H9 (cell line): ENCODE data around the gene TTC39B. TPM values are rescaled to one million over a fixed set of nuclear protein-coding genes. Genes with fewer than 3 reads are reported as not detected.

Source experiments
- DNase-seq: peaks from one replicate; pipeline ENCODE4 v3.0.0-alpha.2; 2017
- H2AFZ ChIP-seq: one replicate; pipeline ENCODE4 v1.6.1; 2013; ENCODE audit warnings: mild to moderate bottlenecking, low read length, control low read depth, moderate library complexity
- H2AK5ac ChIP-seq: 2 replicates; pipeline ENCODE4 v1.6.1; 2013; ENCODE audit warnings: low read length, control low read depth, mixed read lengths; ENCODE audit not compliant: insufficient read length
- H2BK120ac ChIP-seq: one replicate; pipeline ENCODE4 v1.6.1; 2013; ENCODE audit warnings: low read depth, mild to moderate bottlenecking, low read length, control low read depth, inconsistent platforms; ENCODE audit not compliant: poor library complexity, severe bottlenecking
- H2BK12ac ChIP-seq: 2 replicates; pipeline ENCODE4 v1.6.1; 2013; ENCODE audit warnings: low read length, control low read depth, mixed read lengths, low read depth; ENCODE audit not compliant: insufficient read length
- H2BK15ac ChIP-seq: 2 replicates; pipeline ENCODE4 v1.6.1; 2013; ENCODE audit warnings: low read depth, low read length, control low read depth
- H2BK20ac ChIP-seq: one replicate; pipeline ENCODE4 v1.6.1; 2013; ENCODE audit warnings: low read depth, mild to moderate bottlenecking, low read length, control low read depth, inconsistent platforms; ENCODE audit not compliant: poor library complexity, severe bottlenecking
- H2BK5ac ChIP-seq: 2 replicates; pipeline ENCODE4 v1.6.1; 2013; ENCODE audit warnings: low read length, control low read depth, mixed read lengths; ENCODE audit not compliant: insufficient read length
- H3K14ac ChIP-seq: 2 replicates; pipeline ENCODE4 v1.6.1; 2013; ENCODE audit warnings: low read length, control low read depth; ENCODE audit not compliant: insufficient read depth
- H3K18ac ChIP-seq: 2 replicates; pipeline ENCODE4 v1.6.1; 2013; ENCODE audit warnings: low read depth, mild to moderate bottlenecking, mixed read lengths, low read length, control low read depth; ENCODE audit not compliant: insufficient read length
- H3K23ac ChIP-seq: 2 replicates; pipeline ENCODE4 v1.6.1; 2013; ENCODE audit warnings: low read length, control low read depth, mixed read lengths, low read depth; ENCODE audit not compliant: insufficient read length
- H3K23me2 ChIP-seq: 2 replicates; pipeline ENCODE4 v1.6.1; 2013; ENCODE audit warnings: low read depth, mild to moderate bottlenecking, mixed read lengths, low read length, control low read depth; ENCODE audit not compliant: insufficient read length, poor library complexity, severe bottlenecking
- H3K27ac ChIP-seq: 2 replicates; pipeline ENCODE4 v1.5.1; 2013; ENCODE audit warnings: low read length, control low read depth, mixed read lengths, low read depth; ENCODE audit not compliant: insufficient read length
- H3K27me3 ChIP-seq: 2 replicates; pipeline ENCODE4 v1.6.1; 2013; ENCODE audit warnings: low read length, control low read depth, inconsistent platforms; ENCODE audit not compliant: insufficient read depth
- H3K4ac ChIP-seq: 2 replicates; pipeline ENCODE4 v1.6.1; 2013; ENCODE audit warnings: low read depth, mild to moderate bottlenecking, control low read depth, inconsistent platforms, low read length, moderate library complexity
- H3K4me1 ChIP-seq: 2 replicates; pipeline ENCODE4 v1.6.1; 2013; ENCODE audit warnings: low read length, control low read depth, inconsistent platforms; ENCODE audit not compliant: insufficient read depth
- H3K4me2 ChIP-seq: 2 replicates; pipeline ENCODE4 v1.6.1; 2013; ENCODE audit warnings: low read length, control low read depth, mixed read lengths; ENCODE audit not compliant: insufficient read length, insufficient read depth
- H3K56ac ChIP-seq: 2 replicates; pipeline ENCODE4 v1.6.1; 2013; ENCODE audit warnings: low read depth, mild to moderate bottlenecking, mixed read lengths, low read length, control low read depth; ENCODE audit not compliant: insufficient read length
- H3K79me1 ChIP-seq: 2 replicates; pipeline ENCODE4 v1.6.1; 2013; ENCODE audit warnings: low read depth, mild to moderate bottlenecking, moderate library complexity, low read length, control low read depth, inconsistent platforms; ENCODE audit not compliant: insufficient read depth, poor library complexity, severe bottlenecking
- H3K79me2 ChIP-seq: 2 replicates; pipeline ENCODE4 v1.6.1; 2013; ENCODE audit warnings: low read length, control low read depth, inconsistent platforms; ENCODE audit not compliant: insufficient read depth
- H3K9ac ChIP-seq: 2 replicates; pipeline ENCODE4 v1.6.1; 2013; ENCODE audit warnings: low read length, control low read depth, mixed read lengths; ENCODE audit not compliant: insufficient read length; ENCODE audit errors: extremely low read depth
- H3K9me3 ChIP-seq: one replicate; pipeline ENCODE4 v1.6.1; 2013; ENCODE audit warnings: low read depth, low read length, inconsistent platforms; ENCODE audit not compliant: control insufficient read depth
- H3T11ph ChIP-seq: one replicate; pipeline ENCODE4 v1.6.1; 2013; ENCODE audit warnings: mild to moderate bottlenecking, low read length, control low read depth, inconsistent platforms
- H4K20me1 ChIP-seq: one replicate; pipeline ENCODE4 v1.6.1; 2013; ENCODE audit not compliant: control insufficient read depth, insufficient read length, insufficient read depth
- H4K5ac ChIP-seq: 2 replicates; pipeline ENCODE4 v1.6.1; 2013; ENCODE audit warnings: low read depth, mild to moderate bottlenecking, mixed read lengths, low read length, control low read depth; ENCODE audit not compliant: insufficient read length
- H4K8ac ChIP-seq: replicated peaks from 2 replicates; pipeline ENCODE4 v1.6.1; 2013; ENCODE audit warnings: low read length, control low read depth, mixed read lengths, low read depth; ENCODE audit not compliant: insufficient read length
- H4K91ac ChIP-seq: 2 replicates; pipeline ENCODE4 v1.6.1; 2013; ENCODE audit warnings: low read depth, mild to moderate bottlenecking, moderate library complexity, mixed read lengths, low read length, control low read depth; ENCODE audit not compliant: insufficient read length
- H3K27ac Mint-ChIP-seq, 3 experiments: 2 replicates in 2 of 3; 3 replicates in 1 of 3; pipeline ENCODE4 v1.8.0; 2020 to 2021; ENCODE audit warnings: mixed read lengths in 3 of 3, mild to moderate bottlenecking in 1 of 3, moderate library complexity in 1 of 3
- H3K27me3 Mint-ChIP-seq: 2 replicates; pipeline ENCODE4 v1.8.0; 2021; ENCODE audit warnings: low read depth, mild to moderate bottlenecking, moderate library complexity, mixed read lengths
- H3K36me3 Mint-ChIP-seq, 3 experiments: 2 replicates in 2 of 3; 3 replicates in 1 of 3; pipeline ENCODE4 v1.8.0; 2020 to 2021; ENCODE audit warnings: low read depth in 3 of 3, mixed read lengths in 3 of 3; ENCODE audit not compliant: insufficient read depth in 1 of 3
- H3K4me1 Mint-ChIP-seq, 2 experiments: 2 replicates each; pipeline ENCODE4 v1.8.0; 2020; ENCODE audit warnings: mixed read lengths in 2 of 2
- H3K4me3 Mint-ChIP-seq, 2 experiments: 2 replicates in 1 of 2; 3 replicates in 1 of 2; pipeline ENCODE4 v1.8.0; 2020 to 2021; ENCODE audit warnings: mild to moderate bottlenecking in 2 of 2, mixed read lengths in 2 of 2, moderate library complexity in 1 of 2
- H3K9me3 Mint-ChIP-seq, 2 experiments: 2 replicates in 1 of 2; 3 replicates in 1 of 2; pipeline ENCODE4 v1.8.0; 2020; ENCODE audit warnings: mild to moderate bottlenecking in 2 of 2, mixed read lengths in 2 of 2, moderate library complexity in 1 of 2
- WGBS: extraction: QIAGEN DNeasy Blood & Tissue Kit; methylation state at CpG from one replicate; pipeline ENCODE4 v1.1.7; 2013; ENCODE audit warnings: missing lambda C conversion rate, low lambda C conversion rate, mixed read lengths; ENCODE audit not compliant: insufficient read length; ENCODE audit errors: extremely low coverage; 5-methylcytosine and 5-hydroxymethylcytosine counted together
- total RNA-seq: library from RNA; stranded (reverse); gene quantifications from 2 replicates; pipeline ENCODE4 v1.2.1, GENCODE V29; 2021
- TF ChIP-seq, protein P1 (sequence below): fragments of 200-600 bp; sonication (generic); conservative IDR thresholded peaks from 3 replicates; pipeline ENCODE4 v1.8.0; 2021; ENCODE audit warnings: antibody characterized with exemption, mild to moderate bottlenecking

TTC39B gene
- total RNA-seq, 1 experiment from 2014 or later = 8.2 TPM

DNA sequence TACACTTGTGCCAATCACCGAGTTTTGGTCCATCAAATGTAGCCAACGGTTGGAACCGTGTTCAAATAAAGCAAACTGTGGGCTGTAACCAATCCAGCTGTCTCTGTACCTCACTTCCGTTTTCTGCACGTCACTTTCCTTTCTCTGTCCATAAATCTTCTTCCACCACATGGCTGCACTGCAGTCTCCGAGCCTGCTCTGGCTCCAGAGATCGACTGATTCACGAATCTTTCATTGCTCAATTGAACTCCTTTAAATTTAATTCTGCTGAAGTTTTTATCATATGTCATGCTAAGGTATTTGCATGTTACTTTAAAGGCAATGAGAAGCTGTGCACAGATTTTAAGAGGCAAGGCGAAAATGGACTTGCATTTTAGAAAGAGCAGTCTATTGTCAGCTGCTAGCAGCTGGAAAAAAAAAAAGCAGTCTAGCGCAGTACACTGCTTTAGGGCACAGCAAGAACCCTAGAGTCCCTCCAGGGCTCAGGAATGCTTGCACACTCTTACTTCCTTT, 13.2 kb downstream of the TTC39B start:
- DNase-seq = no peak
- Histone ChIP-seq H2BK120ac (no peak overlapping the region), H2BK5ac (no peak overlapping the region), H2AK5ac (no peak overlapping the region), H3K4ac (no peak overlapping the region), H2BK15ac (no peak overlapping the region), H3K79me1 (no peaks in the 10 kb centered on the region), H2BK20ac (no peak overlapping the region), H3T11ph (no peak overlapping the region), H2BK12ac (no peak overlapping the region), H4K20me1 (no peaks in the 10 kb centered on the region), H3K4me1 (peaks cover 11% of the 10 kb centered on the region; the same call in 1 of the 2 replicates), H3K9me3 (no peaks in the 10 kb centered on the region), H4K91ac (no peak overlapping the region), H4K8ac (no peak overlapping the region), H3K18ac (no peak overlapping the region), H3K4me2 (no peak overlapping the region), H3K27ac (no peak overlapping the region), H3K27me3 (no peaks in the 10 kb centered on the region), H2AFZ (no peak overlapping the region), H3K14ac (no peak overlapping the region), H3K79me2 (0 out of 2 replicates have a peak, but pooled peaks cover 1% of the 10 kb centered on the region), H3K23me2 (no peaks in the 10 kb centered on the region), H3K56ac (no peak overlapping the region), H3K23ac (no peak overlapping the region), H3K9ac (no peak overlapping the region), H4K5ac (no peak overlapping the region)
- Mint-ChIP-seq H3K27me3 (no peaks in the 10 kb centered on the region), H3K36me3 (peaks cover 13 to 17% (median 16%) of the 10 kb centered on the region in 3 experiments), H3K4me1 (peaks cover 38 to 42% of the 10 kb centered on the region in 2 experiments), H3K27ac (peak overlapping the region in 2 of 3 experiments; percentile 11 to 21; a peak in 3 of 7 replicates), H3K9me3 (peaks cover 7 to 8% of the 10 kb centered on the region in 2 experiments), H3K4me3 (no peak overlapping the region)
- no CpG with 5 or more reads among the region's 10 CpGs for WGBS
- TF ChIP-seq, protein P1, sequence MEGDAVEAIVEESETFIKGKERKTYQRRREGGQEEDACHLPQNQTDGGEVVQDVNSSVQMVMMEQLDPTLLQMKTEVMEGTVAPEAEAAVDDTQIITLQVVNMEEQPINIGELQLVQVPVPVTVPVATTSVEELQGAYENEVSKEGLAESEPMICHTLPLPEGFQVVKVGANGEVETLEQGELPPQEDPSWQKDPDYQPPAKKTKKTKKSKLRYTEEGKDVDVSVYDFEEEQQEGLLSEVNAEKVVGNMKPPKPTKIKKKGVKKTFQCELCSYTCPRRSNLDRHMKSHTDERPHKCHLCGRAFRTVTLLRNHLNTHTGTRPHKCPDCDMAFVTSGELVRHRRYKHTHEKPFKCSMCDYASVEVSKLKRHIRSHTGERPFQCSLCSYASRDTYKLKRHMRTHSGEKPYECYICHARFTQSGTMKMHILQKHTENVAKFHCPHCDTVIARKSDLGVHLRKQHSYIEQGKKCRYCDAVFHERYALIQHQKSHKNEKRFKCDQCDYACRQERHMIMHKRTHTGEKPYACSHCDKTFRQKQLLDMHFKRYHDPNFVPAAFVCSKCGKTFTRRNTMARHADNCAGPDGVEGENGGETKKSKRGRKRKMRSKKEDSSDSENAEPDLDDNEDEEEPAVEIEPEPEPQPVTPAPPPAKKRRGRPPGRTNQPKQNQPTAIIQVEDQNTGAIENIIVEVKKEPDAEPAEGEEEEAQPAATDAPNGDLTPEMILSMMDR = no peak
